NB4 (cell line): ENCODE measurements around the gene THADA.

Experiments used
- MAX ChIP-seq: IDR thresholded peaks from 2 replicates; pipeline ENCODE4 v1.6.1; 2011; ENCODE audit warnings: low read depth, low read length
- MYC ChIP-seq: IDR thresholded peaks from 2 replicates; pipeline ENCODE4 v1.6.1; 2011; ENCODE audit warnings: low read depth, low read length
- POLR2A ChIP-seq: IDR thresholded peaks from 2 replicates; pipeline ENCODE4 v1.6.1; 2011; ENCODE audit warnings: mild to moderate bottlenecking; ENCODE audit not compliant: insufficient read length; ENCODE audit errors: extremely low read depth
- TF ChIP-seq, protein P1 (sequence below): IDR thresholded peaks from one replicate; pipeline ENCODE4 v1.5.1; 2012; ENCODE audit warnings: low read depth, low read length

GRCh38 chr2:43486603-43487002 lies 109.2 kb downstream of the THADA start:
- TF ChIP-seq, protein P1, sequence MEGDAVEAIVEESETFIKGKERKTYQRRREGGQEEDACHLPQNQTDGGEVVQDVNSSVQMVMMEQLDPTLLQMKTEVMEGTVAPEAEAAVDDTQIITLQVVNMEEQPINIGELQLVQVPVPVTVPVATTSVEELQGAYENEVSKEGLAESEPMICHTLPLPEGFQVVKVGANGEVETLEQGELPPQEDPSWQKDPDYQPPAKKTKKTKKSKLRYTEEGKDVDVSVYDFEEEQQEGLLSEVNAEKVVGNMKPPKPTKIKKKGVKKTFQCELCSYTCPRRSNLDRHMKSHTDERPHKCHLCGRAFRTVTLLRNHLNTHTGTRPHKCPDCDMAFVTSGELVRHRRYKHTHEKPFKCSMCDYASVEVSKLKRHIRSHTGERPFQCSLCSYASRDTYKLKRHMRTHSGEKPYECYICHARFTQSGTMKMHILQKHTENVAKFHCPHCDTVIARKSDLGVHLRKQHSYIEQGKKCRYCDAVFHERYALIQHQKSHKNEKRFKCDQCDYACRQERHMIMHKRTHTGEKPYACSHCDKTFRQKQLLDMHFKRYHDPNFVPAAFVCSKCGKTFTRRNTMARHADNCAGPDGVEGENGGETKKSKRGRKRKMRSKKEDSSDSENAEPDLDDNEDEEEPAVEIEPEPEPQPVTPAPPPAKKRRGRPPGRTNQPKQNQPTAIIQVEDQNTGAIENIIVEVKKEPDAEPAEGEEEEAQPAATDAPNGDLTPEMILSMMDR: no peak
- TF ChIP-seq POLR2A: no peak
- TF ChIP-seq MAX: no peak
- TF ChIP-seq MYC: no peak
